AG09309 (cell line): Measurements from ENCODE around the gene FOXO1.

Source experiments
- DNase-seq: peaks from one replicate; pipeline ENCODE4 v3.0.0-alpha.2; 2010; ENCODE audit warnings: low read depth
- H3K4me3 ChIP-seq: 2 replicates; pipeline ENCODE4 v1.5.1; 2011; ENCODE audit warnings: mild to moderate bottlenecking, low read depth, low read length, moderate library complexity; ENCODE audit not compliant: control insufficient read depth
- TF ChIP-seq, protein P1 (sequence below): IDR thresholded peaks from 2 replicates; pipeline ENCODE4 v1.5.1; 2011; ENCODE audit warnings: mild to moderate bottlenecking, low read depth, low read length, inconsistent platforms; ENCODE audit not compliant: insufficient read depth, control insufficient read depth; ENCODE audit errors: missing control alignments

FOXO1 gene

GRCh38 chr13:40586886-40587565, 79.4 kb downstream of the FOXO1 start:
- no peak overlapping the region for H3K4me3 ChIP-seq
- TF ChIP-seq, protein P1, sequence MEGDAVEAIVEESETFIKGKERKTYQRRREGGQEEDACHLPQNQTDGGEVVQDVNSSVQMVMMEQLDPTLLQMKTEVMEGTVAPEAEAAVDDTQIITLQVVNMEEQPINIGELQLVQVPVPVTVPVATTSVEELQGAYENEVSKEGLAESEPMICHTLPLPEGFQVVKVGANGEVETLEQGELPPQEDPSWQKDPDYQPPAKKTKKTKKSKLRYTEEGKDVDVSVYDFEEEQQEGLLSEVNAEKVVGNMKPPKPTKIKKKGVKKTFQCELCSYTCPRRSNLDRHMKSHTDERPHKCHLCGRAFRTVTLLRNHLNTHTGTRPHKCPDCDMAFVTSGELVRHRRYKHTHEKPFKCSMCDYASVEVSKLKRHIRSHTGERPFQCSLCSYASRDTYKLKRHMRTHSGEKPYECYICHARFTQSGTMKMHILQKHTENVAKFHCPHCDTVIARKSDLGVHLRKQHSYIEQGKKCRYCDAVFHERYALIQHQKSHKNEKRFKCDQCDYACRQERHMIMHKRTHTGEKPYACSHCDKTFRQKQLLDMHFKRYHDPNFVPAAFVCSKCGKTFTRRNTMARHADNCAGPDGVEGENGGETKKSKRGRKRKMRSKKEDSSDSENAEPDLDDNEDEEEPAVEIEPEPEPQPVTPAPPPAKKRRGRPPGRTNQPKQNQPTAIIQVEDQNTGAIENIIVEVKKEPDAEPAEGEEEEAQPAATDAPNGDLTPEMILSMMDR, result no peak
- no peak for DNase-seq

DNA sequence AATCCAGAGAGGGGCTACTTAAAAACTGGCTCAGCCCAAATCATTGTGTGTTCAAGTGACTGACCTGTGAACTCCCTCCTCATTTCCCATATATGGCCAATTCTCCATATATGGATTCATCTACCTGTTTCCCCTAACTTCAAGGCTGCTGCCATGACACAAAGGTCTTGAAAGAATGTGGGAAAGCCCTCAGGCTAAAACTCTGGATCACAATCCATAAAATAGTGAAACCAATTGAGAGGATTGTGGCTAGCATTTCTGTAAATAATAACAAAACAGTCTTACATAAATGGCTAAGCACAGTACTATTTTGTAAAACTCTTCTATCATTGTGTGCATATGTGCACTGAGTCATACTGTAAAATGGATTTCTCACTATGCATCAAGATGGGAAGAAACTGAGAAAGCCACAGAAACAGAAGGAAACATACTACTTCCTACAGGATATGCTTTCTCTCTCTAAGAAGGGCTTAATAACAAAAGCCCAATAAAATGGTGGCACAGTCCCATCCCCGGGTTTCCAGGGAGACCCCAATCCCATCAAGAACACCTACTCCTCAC, 80.5 kb downstream of the FOXO1 start:
- DNase-seq, result no peak
- TF ChIP-seq, protein P1, result no peak
- no peak overlapping the region for H3K4me3 ChIP-seq

DNA sequence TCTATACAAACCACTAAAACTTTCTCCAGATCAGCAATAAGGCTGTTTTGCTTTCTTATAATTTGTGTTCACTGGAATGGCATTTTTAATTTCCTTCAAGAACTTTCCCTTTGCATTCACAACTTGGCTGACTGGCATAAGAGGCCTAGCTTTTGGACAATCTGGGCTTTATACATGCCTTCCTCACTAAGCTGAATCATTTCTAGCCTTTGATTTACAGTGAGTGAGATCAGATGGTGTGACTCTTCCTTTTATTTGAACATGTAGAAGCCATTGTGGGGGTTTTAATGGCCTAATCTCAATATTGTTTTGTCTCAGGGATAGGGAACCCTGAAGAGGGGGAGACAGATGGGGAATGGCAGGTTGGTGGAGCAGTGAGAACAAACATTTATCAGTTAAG, 82.7 kb downstream of the FOXO1 start:
- DNase-seq, result no peak
- TF ChIP-seq, protein P1, result no peak
- H3K4me3 ChIP-seq, result no peak overlapping the region

- no peak for DNase-seq
- H3K4me3 ChIP-seq, result no peak overlapping the region
- TF ChIP-seq, protein P1, result no peak
Measured at GRCh38 chr13:40582531-40582930, 83.9 kb downstream of the FOXO1 start.

GRCh38 chr13:40581277-40581579, 85.2 kb downstream of the FOXO1 start:
- TF ChIP-seq, protein P1, result no peak
- DNase-seq, result no peak
- H3K4me3 ChIP-seq, result no peak overlapping the region

DNA sequence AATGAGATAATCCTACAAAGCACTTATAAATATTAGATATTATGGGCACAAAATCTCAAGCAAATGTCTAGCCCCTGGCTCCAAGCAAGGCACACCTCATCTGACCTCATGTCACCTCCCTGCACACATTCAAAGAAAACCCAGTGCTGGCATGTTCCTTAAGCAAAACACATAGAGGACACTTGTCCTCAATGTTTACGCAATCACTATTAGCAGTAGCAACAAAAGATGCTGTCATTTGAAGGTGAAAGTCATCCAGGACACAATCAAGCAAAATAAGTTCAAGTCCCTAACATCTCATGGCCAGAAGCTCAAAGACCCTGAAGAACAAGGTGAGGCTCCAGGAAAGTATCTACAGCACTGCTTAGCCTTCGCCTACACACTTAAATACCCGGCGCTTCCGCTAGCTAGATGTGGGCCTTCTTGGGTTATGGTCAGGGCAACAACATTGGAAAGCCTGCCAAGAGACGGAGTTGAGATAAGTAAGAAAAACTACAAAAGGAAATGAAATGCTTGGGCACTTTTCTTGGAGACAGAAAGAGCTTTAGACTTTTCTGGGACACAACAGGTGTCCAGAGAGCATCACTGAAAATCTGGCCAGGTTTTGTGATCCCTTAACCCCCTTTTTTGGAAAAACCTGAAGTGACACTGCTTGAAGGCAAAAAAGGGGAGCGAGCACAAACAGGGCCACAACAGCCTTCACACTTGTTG, 85.7 kb downstream of the FOXO1 start:
- DNase-seq, result no peak
- TF ChIP-seq, protein P1, result no peak
- H3K4me3 ChIP-seq, result no peak overlapping the region
